Lower leg skin (tissue), 4 donors: ENCODE data around the gene AJAP1. TPM values are rescaled to one million over a fixed set of nuclear protein-coding genes. Genes with fewer than 3 reads are reported as not detected.

Experiments used
- DNase-seq, 2 donors: peaks; one replicate each; pipeline ENCODE4 v3.0.0-alpha.2; 2019; ENCODE audit warnings: low spot score in 2 of 2
- H3K4me3 ChIP-seq: fragments of 200-600 bp; sonication (generic); 2 replicates; pipeline ENCODE4 v1.5.1; 2017; ENCODE audit warnings: mild to moderate bottlenecking, low read depth; ENCODE audit not compliant: poor library complexity, severe bottlenecking
- POLR2A ChIP-seq, 2 donors: fragments of 450-650 bp; IDR thresholded peaks; one replicate each; pipeline ENCODE4 v1.6.1; 2016 to 2017; ENCODE audit warnings: antibody characterized with exemption in 2 of 2, mild to moderate bottlenecking in 1 of 2, moderate library complexity in 1 of 2
- WGBS, 2 donors: methylation state at CpG; one replicate each; pipeline ENCODE4 v1.1.5; 2018; 5-methylcytosine and 5-hydroxymethylcytosine counted together
- intact Hi-C: fragments of 100-400 bp; cut with DNase I; formaldehyde crosslinking; loops from one replicate; pipeline ENCODE4 v1.15.0; 2023; ENCODE audit warnings: low total_unique reads
- total RNA-seq, 4 donors: library from RNA; depleted of rRNA; stranded (reverse); fragments of >200 nt; gene quantifications; one replicate each; pipeline ENCODE4 v1.1.0, GENCODE V29; 2016
- TF ChIP-seq, protein P1 (sequence below), 3 donors: fragments of 450-650 bp; IDR thresholded peaks; one replicate each; pipeline ENCODE4 v1.5.1; 2016; ENCODE audit warnings: antibody characterized with exemption in 3 of 3, mild to moderate bottlenecking in 3 of 3, moderate library complexity in 2 of 3

The AJAP1 gene
- total RNA-seq, 4 donors from 2014 or later: 0.69 to 1.7 (median 1.3) TPM

DNA sequence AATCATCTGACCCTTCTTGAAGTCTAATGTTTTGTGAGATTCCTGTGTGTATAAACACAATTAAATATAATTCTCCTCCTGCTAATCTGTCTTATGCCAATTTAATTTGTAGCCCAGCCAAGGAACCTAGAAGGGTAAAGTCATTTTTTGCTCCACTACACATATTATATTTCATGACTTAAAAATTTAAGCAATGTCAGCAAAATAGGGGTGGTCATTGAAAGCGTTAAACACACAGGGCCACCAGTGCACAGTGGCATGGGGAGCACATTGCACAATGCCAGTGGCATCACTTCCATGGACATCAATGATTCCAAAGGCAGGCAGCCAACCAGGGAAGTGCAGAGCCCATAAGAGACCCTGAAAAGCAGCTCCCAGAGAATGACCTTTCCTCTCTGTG, 166.1 kb downstream of the AJAP1 start:
- no peak overlapping the region for H3K4me3 ChIP-seq
- intact Hi-C loops: no loop called here
- no peak for DNase-seq
- 83 to 100% methylated on average over 1 of the region's 1 CpG for WGBS, 2 donors
- TF ChIP-seq POLR2A (IDR thresholded peaks at IDR 0.05): no peak
- TF ChIP-seq, protein P1, sequence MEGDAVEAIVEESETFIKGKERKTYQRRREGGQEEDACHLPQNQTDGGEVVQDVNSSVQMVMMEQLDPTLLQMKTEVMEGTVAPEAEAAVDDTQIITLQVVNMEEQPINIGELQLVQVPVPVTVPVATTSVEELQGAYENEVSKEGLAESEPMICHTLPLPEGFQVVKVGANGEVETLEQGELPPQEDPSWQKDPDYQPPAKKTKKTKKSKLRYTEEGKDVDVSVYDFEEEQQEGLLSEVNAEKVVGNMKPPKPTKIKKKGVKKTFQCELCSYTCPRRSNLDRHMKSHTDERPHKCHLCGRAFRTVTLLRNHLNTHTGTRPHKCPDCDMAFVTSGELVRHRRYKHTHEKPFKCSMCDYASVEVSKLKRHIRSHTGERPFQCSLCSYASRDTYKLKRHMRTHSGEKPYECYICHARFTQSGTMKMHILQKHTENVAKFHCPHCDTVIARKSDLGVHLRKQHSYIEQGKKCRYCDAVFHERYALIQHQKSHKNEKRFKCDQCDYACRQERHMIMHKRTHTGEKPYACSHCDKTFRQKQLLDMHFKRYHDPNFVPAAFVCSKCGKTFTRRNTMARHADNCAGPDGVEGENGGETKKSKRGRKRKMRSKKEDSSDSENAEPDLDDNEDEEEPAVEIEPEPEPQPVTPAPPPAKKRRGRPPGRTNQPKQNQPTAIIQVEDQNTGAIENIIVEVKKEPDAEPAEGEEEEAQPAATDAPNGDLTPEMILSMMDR (IDR thresholded peaks at IDR 0.05): no peak

DNA sequence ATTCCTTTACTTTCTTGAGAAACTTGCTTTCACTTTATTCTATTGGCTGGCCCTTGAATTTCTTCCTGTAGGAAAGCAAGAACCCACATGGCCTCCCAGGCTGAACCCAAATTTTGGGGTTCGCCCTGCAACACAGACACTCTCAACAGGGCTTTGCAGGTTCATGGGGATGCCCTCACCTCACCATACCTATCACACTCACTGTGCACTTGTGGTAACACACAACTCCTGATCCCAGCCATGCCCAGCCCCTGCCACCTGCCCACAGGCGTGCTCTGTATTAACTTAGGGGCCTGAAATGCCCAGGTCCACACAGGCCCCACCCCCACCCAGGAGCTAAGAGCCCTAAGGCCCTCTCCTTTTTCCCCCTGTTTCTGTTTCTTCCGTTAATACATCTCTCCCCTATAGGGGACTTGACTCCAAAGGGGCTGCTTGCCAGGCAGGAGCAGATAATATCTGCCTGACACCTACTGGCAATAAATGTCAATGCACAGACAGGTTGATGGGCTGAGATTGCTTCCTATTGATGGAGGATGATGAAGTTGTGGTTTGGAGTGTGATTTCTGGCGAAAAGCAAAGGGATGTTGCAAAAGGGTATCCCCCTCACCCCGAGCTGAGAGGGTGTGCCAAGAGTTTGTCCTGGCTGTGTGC, 171.5 kb downstream of the AJAP1 start:
- H3K4me3 ChIP-seq: no peak overlapping the region
- intact Hi-C loops: no loop called here
- TF ChIP-seq, protein P1 (IDR thresholded peaks at IDR 0.05): no peak
- TF ChIP-seq POLR2A (IDR thresholded peaks at IDR 0.05): no peak
- DNase-seq: peak in 1 of 2 donors; percentile 50
- 49 to 60% methylated on average over 5 of the region's 5 CpGs for WGBS, 2 donors

GRCh38 chr1:4830707-4831106, 176.3 kb downstream of the AJAP1 start:
- 26 to 34% methylated on average over 6 of the region's 6 CpGs for WGBS, 2 donors
- no peak for TF ChIP-seq POLR2A (IDR thresholded peaks at IDR 0.05)
- TF ChIP-seq, protein P1 (IDR thresholded peaks at IDR 0.05): no peak
- peak in 1 of 2 donors; percentile 43 for DNase-seq
- H3K4me3 ChIP-seq: no peak overlapping the region
- intact Hi-C loops: no loop called here

DNA sequence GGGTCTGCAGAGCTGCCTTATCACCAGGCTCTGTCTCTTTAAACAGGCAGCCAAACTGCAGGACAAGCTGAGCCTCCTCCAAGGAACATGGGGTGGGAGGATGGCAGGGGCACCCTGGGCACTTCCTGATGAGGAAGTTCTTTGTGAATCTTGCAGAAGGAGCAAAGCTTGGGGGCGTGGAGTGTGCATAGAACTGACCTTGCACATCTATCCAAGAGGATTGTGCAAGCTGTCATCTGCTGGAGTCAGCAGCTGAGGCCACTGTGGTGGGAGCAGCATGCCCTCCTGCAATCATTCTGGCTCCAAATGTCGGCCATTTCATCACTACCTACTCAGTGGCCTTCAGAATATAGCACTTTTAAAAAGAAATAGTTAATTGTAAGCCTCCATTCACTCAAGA, 182.2 kb downstream of the AJAP1 start:
- DNase-seq: peak in 1 of 2 donors; percentile 27
- 23 to 24% methylated on average over 2 of the region's 2 CpGs for WGBS, 2 donors
- H3K4me3 ChIP-seq: no peak overlapping the region
- no peak for TF ChIP-seq POLR2A (IDR thresholded peaks at IDR 0.05)
- TF ChIP-seq, protein P1 (IDR thresholded peaks at IDR 0.05): no peak
- intact Hi-C loops: no loop called here

DNA sequence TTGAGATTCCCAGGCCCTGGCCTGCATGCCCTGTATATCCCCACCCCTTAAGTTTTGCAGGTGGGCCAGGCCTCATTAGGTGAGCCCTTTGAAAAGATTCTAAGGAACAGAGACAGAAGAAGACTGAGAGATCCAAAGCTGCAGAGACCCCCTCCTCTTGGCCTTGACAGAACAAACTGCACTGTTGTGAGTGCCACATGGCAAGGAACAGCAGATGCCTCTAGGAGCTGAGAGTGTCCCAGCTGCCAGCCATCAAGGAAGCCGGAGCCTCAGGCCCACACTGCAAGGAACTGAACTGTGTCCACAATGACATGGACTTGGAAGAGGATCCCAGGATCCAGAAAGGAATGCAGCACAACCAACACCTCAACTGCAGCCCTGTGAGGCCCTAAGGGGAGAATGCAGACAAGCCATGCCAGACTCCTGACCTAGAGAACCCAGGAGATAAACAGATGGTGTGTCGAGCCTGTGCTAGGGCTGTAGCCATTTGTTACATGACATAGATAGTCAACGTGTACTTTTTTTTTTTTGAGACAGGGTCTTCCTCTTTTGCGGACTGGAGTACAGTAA, 182.7 kb downstream of the AJAP1 start:
- DNase-seq: no peak
- no peak for TF ChIP-seq POLR2A (IDR thresholded peaks at IDR 0.05)
- TF ChIP-seq, protein P1 (IDR thresholded peaks at IDR 0.05): no peak
- 42 to 50% methylated on average over 4 of the region's 4 CpGs for WGBS, 2 donors

More for the DNA sequence above, 182.7 kb downstream of the AJAP1 start:
- intact Hi-C loops: no loop called here
- H3K4me3 ChIP-seq: no peak overlapping the region
